Activated gamma-delta T cell treated with Interleukin-2 at 50 U/mL for 16 hours (primary cell): ENCODE results near the gene SLC35E1.
"Not testable (repeated sequence)": the region's sequence is repeated elsewhere in the genome, so short reads cannot be mapped to it uniquely, and the experiment has no call there.

Source experiments
- DNase-seq: peaks from one replicate; pipeline ENCODE4 v3.0.0-alpha.2; 2020

SLC35E1 gene

GRCh38 chr19:16581145-16581970 is 9.1 kb upstream of the SLC35E1 start:
- DNase-seq, result no peak

DNA sequence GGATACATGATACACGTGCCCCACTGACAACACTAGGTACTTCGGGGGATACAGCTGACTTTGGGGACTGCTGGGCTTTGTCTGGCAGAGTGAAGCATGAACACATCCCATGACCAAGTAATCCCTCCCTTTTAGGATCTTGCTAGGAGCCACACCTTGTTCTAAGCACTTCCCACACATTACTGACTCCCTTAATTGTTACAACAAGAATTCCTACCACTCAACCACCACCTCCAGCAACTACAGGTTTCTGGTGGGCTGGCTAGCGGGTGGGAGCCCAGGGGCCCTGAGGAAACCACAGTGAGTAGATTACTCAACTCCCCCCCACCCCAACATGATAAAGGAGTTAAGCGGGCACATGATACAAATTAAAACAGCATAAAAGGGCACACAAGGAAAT is 7.2 kb upstream of the SLC35E1 start:
- no peak for DNase-seq

GRCh38 chr19:16577531-16577985 is 5.3 kb upstream of the SLC35E1 start:
- no peak for DNase-seq

DNA sequence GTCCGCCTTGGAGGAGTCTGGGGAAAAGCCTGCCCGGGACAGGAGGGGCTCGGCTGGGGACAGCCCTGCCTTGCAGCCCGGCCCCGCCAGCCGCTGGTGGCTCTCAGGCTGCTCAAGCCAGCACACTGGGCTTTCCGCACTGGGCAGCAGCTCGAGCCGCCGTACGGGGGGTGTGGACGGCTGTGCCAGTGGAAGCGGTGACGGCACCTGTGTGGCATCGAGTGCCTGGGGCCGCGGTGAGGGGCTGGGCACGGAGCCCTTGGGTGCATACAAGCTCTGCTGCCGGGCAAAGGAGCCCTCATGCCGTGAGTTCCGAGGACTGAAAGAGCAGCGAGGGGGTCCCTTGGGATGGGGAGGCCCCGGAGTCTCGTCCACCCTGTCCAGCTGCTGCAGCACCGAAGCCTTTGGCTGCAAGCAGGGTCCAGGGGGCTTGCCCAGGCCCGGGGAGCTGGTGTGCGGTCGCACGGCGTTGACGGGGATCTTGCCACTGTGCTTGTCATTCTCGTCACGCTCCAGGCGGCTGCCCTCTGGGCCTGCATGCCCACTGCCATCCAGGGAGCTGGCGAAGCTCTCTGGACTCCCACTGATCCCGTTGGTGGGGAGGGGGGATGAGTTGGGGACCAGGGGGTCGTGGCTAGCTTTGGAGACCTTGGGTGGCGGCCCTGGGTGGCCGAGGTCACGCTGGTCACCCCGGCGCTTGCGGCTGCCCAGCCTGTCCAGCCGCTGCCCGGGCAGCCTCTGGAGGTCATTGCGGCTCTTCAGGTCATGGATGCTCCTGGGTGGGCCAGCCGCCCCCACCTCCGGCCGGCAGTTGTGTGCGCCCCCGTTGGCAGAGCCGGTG is 4.7 kb upstream of the SLC35E1 start:
- no peak for DNase-seq

DNA sequence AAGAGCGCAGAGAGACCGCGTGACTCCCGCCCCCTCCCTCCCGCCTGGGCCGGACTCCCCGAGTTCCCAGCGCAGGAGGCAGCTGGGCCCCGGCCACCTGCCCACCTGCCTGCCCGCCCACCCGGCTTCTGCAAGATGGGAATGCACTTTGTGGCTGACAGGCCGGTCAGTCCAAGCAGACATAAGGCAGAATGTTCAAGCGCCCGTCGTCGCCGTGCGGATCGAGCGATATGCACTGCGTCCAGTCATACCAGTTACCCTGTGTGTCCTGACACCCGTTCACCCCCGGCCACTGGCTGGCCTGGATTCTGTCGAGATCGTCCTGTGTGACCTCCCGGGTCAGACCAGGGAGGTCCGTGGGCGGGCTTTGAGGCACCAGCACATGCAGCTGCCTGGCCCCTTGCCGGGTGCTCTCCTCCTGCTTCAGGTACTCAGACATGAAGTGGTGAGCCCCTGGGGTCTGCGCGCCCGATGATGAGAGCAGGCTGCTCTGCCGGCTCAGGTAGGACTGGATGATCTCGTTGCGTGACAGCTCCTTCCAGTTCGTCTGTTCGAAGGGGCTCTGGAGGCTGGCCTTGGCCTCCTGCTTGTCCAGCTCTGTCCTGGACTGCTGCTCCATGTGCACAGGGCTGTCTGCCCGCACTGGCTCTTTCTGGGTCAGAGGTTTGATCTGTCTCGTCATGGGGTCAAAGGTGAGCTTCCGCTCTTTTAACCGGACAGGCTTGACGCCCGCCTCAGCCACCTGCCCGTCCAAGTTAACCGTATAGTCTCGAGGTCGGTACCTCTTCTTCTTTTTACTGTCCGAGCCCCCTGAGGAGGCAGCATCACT is 3.9 kb upstream of the SLC35E1 start:
- no peak for DNase-seq

DNA sequence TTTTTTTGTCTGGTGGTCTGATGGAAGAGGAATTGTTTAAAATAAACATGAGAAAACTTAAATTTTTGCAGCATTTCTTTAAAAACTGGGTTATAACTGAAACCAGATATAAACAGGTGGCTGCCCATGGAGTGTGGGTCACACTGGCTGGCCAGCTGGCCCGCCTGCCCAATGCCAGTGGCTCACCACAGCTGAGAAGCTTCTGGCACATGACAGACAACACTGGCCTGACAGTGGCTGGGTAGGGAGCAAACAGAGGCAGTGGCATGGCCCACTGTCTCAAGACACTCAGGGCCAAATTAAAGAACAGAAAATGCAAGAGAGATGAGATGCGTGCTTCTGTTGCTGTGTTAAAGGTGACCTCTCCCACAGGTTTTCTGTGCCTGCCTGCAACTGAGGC is 3.1 kb upstream of the SLC35E1 start:
- no peak for DNase-seq

DNA sequence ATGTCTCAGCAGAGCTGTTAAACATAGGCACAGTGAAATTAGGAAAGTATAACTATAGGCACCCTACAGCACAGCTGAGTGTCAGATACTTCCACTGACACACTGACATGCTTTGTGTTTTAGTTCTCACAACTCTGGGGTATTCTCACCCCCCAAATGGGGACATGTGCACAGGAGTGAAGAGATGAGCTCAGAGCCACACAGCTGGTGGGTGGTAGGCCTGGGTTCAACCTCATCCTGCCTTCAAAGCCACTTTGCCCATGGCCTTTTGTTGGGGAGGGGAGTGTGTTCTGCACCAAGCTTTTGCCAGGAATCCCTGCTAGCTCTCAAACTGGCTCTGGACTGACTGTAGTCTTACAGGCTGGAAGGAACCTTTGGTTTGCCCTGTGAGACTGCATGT is 1.7 kb upstream of the SLC35E1 start:
- DNase-seq, result no peak

- no peak for DNase-seq
Measured at GRCh38 chr19:16573296-16573695, 1.1 kb upstream of the SLC35E1 start.

DNA sequence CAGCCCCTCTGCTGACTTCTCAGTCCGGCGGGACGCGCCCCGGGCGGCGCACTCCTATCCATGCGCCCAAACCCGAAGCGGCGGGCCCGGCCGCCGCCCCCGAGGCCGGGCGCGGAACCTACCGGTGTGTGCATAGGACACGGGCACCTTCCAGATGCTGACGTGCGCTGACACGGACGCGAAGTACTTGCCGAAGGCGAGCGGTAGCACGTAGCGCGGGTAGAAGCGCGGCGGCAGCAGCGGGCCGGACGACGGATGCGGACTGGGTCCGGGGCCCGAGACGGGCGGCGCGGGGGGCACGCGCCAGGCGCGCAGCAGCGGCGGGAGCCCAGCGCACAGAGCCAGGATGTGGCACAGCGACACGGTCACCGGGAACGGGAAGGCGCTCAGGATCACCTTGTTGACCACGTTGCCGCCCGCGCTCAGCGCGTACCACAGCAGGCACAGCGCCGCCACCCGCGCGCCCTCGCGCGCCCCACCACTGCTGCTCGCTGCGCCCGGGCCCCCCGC is 338 bp downstream of the SLC35E1 start:
- no peak for DNase-seq

- DNase-seq, result no peak
Measured at GRCh38 chr19:16571283-16571682, 932 bp downstream of the SLC35E1 start.

DNA sequence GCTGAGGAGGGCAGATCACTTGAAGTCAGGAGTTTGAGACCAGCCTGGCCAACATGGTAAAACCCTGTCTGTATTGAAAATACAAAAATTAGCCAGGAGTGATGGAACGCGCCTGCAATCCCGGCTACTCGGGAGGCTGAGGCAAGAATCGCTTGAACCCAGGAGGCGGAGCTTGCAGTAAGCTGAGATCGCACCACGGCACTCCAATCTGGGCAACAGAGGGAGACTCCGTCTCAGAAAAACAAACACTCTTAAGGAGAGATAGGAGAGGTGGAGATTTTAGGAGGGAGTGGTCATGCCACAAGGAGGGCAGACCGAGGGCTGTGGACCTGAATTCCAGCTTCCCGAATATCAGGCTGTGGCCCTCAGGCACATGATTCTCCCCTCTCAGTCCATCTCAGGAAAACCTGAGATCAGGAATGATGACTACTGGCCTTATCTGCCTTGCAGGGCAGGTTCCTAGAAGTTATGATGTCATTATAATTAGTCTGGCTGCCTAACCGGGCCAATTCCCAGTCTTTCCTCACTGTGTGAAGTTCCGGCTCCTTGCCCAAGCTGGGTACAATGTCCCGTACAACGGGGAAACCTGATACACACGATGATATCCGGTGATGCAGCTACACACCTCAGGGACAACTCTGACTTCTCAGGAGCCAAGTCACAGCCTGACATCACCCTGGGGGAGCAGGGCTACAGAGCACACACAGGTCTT is 2.5 kb downstream of the SLC35E1 start:
- no peak for DNase-seq

- DNase-seq, result no peak
Measured at GRCh38 chr19:16566702-16567101, 5.5 kb downstream of the SLC35E1 start.

- DNase-seq, result peak; percentile 80
Measured at GRCh38 chr19:16566161-16566560, 6.1 kb downstream of the SLC35E1 start.

DNA sequence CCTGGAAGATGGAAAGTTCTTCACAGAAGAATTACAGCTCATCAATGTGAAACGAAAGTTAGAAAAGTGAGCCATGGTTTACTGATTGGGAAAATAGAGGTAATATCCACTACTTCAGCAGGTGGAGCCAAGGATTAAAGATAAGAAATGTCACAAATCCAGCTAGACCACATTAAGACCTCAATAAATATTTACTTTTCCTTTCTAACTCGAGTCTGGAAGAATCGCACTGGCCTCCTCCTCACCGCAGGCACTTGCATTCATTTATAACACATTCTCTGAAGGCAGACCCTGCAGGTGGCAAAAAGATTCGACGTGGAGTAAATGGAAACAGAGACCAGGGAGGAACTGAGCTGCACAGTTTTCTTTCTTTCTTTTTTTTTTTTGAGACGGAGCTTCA is 7.4 kb downstream of the SLC35E1 start:
- DNase-seq, result no peak

- DNase-seq, result no peak
Measured at GRCh38 chr19:16562608-16563025, 9.6 kb downstream of the SLC35E1 start.

- no peak for DNase-seq
Measured at GRCh38 chr19:16561382-16561781, 10.8 kb downstream of the SLC35E1 start.

- DNase-seq, result no peak
Measured at GRCh38 chr19:16559780-16560276, 12.4 kb downstream of the SLC35E1 start.

DNA sequence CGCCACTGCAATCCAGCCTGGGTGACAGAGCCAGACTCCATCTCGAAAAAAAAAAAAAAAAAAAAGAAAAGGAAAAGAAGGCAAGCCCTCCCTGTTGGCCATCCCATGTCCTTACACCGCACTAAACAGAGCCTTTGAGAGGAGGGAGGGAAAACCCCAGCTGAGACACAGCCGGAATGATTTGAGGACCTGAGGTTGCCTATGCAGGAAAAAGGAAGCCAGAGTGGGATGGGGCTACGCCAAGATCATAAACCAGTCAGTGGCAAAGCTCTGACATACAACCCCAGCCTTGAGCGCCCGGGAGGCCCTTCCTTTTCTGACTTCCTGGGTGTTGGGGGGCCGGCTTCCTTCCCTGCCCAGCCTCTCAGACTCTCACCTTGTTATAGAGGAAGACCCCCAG is 17.4 kb downstream of the SLC35E1 start:
- DNase-seq, result no peak

DNA sequence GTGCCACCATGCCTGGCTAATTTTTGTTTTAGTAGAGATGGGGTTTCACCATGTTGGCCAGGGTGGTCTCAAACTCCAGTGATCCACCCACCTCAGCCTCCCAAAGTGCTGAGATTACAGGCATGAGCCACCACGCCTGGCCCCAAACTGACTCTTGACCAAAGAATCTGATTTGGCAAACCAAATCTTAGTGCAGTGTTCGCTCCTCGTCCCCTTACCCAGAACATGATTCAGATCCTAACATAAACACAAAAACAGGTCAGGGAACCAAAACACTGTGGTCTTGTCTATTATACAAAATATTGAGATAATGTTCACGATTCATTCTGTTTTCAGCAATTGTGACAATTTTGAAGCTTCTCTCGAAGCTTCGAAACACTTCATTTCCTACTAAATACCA is 20.3 kb downstream of the SLC35E1 start:
- not testable (repeated sequence) for DNase-seq

- DNase-seq, result no peak
Measured at GRCh38 chr19:16548956-16549355, 23.3 kb downstream of the SLC35E1 start.

GRCh38 chr19:16544473-16545231 is 27.6 kb downstream of the SLC35E1 start:
- no peak for DNase-seq
